Measurements from ENCODE around the gene NME1.

Gene NME1

GRCh38 chr17:51159604-51160003 is 6.2 kb downstream of the NME1 start:
- TF ChIP-seq, protein P1, sequence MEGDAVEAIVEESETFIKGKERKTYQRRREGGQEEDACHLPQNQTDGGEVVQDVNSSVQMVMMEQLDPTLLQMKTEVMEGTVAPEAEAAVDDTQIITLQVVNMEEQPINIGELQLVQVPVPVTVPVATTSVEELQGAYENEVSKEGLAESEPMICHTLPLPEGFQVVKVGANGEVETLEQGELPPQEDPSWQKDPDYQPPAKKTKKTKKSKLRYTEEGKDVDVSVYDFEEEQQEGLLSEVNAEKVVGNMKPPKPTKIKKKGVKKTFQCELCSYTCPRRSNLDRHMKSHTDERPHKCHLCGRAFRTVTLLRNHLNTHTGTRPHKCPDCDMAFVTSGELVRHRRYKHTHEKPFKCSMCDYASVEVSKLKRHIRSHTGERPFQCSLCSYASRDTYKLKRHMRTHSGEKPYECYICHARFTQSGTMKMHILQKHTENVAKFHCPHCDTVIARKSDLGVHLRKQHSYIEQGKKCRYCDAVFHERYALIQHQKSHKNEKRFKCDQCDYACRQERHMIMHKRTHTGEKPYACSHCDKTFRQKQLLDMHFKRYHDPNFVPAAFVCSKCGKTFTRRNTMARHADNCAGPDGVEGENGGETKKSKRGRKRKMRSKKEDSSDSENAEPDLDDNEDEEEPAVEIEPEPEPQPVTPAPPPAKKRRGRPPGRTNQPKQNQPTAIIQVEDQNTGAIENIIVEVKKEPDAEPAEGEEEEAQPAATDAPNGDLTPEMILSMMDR (IDR thresholded peaks at IDR 0.05; ENCODE audit: low read depth, low read length) = no peak
- TF ChIP-seq EZH2phosphoT487 (IDR thresholded peaks at IDR 0.05; ENCODE audit: low read depth) = no peak
- H3K9ac ChIP-seq (ENCODE audit: low read length) = no peak overlapping the region
- no peak overlapping the region for H2AFZ ChIP-seq (ENCODE audit: low read depth, low read length)
- no peak overlapping the region for H3K4me3 ChIP-seq (ENCODE audit: low read length)
- H3K36me3 ChIP-seq (replicated peaks; ENCODE audit: low read depth, low read length) = peaks cover 47% of the 10 kb centered on the region
- peaks cover 13% of the 10 kb centered on the region; the same call in 1 of the 2 replicates for H3K4me1 ChIP-seq (ENCODE audit: low read length)
- no peak overlapping the region for H3K4me2 ChIP-seq (ENCODE audit: low read length)
- no peaks in the 10 kb centered on the region for H3K27me3 ChIP-seq (ENCODE audit: low read depth, low read length)
- H3K27ac ChIP-seq (ENCODE audit: low read length) = no peak overlapping the region
- no peaks in the 10 kb centered on the region for H4K20me1 ChIP-seq (ENCODE audit: insufficient read depth, low read length)
- no peaks in the 10 kb centered on the region for H3K9me3 ChIP-seq (ENCODE audit: insufficient read depth, low read length)
- peaks cover 55% of the 10 kb centered on the region for H3K79me2 ChIP-seq (ENCODE audit: low read length)

GRCh38 chr17:51161541-51161940 is 8.2 kb downstream of the NME1 start:
- H3K4me2 ChIP-seq (ENCODE audit: low read length) = no peak overlapping the region
- H4K20me1 ChIP-seq (ENCODE audit: insufficient read depth, low read length) = no peaks in the 10 kb centered on the region
- no peak overlapping the region for H3K4me3 ChIP-seq (ENCODE audit: low read length)
- no peaks in the 10 kb centered on the region for H3K9me3 ChIP-seq (ENCODE audit: insufficient read depth, low read length)
- peaks cover 43% of the 10 kb centered on the region for H3K79me2 ChIP-seq (ENCODE audit: low read length)
- no peak overlapping the region for H3K27ac ChIP-seq (ENCODE audit: low read length)
- H2AFZ ChIP-seq (ENCODE audit: low read depth, low read length) = no peak overlapping the region
- H3K9ac ChIP-seq (ENCODE audit: low read length) = no peak overlapping the region
- TF ChIP-seq, protein P1 (IDR thresholded peaks at IDR 0.05; ENCODE audit: low read depth, low read length) = no peak
- TF ChIP-seq EZH2phosphoT487 (IDR thresholded peaks at IDR 0.05; ENCODE audit: low read depth) = no peak
- peaks cover 10% of the 10 kb centered on the region for H3K4me1 ChIP-seq (ENCODE audit: low read length)
- H3K27me3 ChIP-seq (ENCODE audit: low read depth, low read length) = no peaks in the 10 kb centered on the region
- H3K36me3 ChIP-seq (replicated peaks; ENCODE audit: low read depth, low read length) = peaks cover 37% of the 10 kb centered on the region

- Histone ChIP-seq H3K79me2 (ENCODE audit: low read length) (peaks cover 41% of the 10 kb centered on the region), H3K27me3 (ENCODE audit: low read depth, low read length) (no peaks in the 10 kb centered on the region), H3K4me3 (ENCODE audit: low read length) (peak overlapping the region; percentile 81), H3K4me1 (ENCODE audit: low read length) (peaks cover 15% of the 10 kb centered on the region), H3K4me2 (ENCODE audit: low read length) (peak overlapping the region; percentile 98), H3K9ac (ENCODE audit: low read length) (peak overlapping the region; percentile 82), H3K9me3 (ENCODE audit: insufficient read depth, low read length) (no peaks in the 10 kb centered on the region), H2AFZ (ENCODE audit: low read depth, low read length) (no peak overlapping the region), H4K20me1 (ENCODE audit: insufficient read depth, low read length) (no peaks in the 10 kb centered on the region), H3K36me3 (replicated peaks; ENCODE audit: low read depth, low read length) (peaks cover 38% of the 10 kb centered on the region), H3K27ac (ENCODE audit: low read length) (peak overlapping the region; percentile 71)
- TF ChIP-seq, protein P1 (IDR thresholded peaks at IDR 0.05; ENCODE audit: low read depth, low read length) = no peak
- no peak for TF ChIP-seq EZH2phosphoT487 (IDR thresholded peaks at IDR 0.05; ENCODE audit: low read depth)
These were observed 11.7 kb downstream of the NME1 start for GRCh38 chr17:51164911-51165679.

DNA sequence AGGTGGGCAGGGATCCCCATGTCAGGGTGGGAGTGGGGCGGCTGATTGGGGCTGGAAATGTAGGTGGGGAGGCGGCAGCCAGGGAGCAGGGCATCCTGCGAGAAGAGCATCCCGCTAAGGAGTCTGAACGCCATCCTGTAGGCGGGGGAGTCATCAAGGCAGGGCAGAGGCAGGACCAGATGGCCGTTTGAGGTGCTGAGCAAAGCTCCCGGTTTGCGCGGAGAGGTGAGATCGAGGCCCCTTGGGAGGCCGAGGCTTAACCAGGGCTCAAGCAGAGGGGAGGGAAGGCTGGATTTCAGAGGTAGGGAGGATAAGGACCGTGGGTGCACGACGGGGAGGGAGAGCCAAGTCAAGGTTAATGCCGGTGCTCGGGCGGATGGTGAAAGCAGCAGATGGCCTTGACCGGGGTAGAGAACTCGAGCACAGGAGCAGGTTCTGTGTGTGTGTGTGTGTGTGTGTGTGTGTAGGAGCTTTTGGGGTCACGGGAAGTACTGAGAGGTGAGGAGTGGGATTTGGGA is 12.4 kb downstream of the NME1 start:
- H3K9me3 ChIP-seq (ENCODE audit: insufficient read depth, low read length) = no peaks in the 10 kb centered on the region
- peaks cover 38% of the 10 kb centered on the region for H3K79me2 ChIP-seq (ENCODE audit: low read length)
- peak overlapping the region; percentile 71 for H3K27ac ChIP-seq (ENCODE audit: low read length)
- no peaks in the 10 kb centered on the region for H3K27me3 ChIP-seq (ENCODE audit: low read depth, low read length)
- peaks cover 36% of the 10 kb centered on the region for H3K36me3 ChIP-seq (replicated peaks; ENCODE audit: low read depth, low read length)
- TF ChIP-seq, protein P1 (IDR thresholded peaks at IDR 0.05; ENCODE audit: low read depth, low read length) = no peak
- TF ChIP-seq EZH2phosphoT487 (IDR thresholded peaks at IDR 0.05; ENCODE audit: low read depth) = no peak
- H3K4me2 ChIP-seq (ENCODE audit: low read length) = peak overlapping the region; percentile 98
- peak overlapping the region; percentile 73; the same call in 1 of the 2 replicates for H2AFZ ChIP-seq (ENCODE audit: low read depth, low read length)
- peak overlapping the region; percentile 82 for H3K9ac ChIP-seq (ENCODE audit: low read length)
- peak overlapping the region; percentile 81 for H3K4me3 ChIP-seq (ENCODE audit: low read length)
- H4K20me1 ChIP-seq (ENCODE audit: insufficient read depth, low read length) = no peaks in the 10 kb centered on the region
- H3K4me1 ChIP-seq (ENCODE audit: low read length) = peaks cover 15% of the 10 kb centered on the region
